T-helper 2 cell treated with Interferon-gamma antibody and Interleukin-4, amounts not matched to agents 100 ng/mL and 5 ng/mL, for 36 hours (primary cell): Measurements from ENCODE around the gene NLGN2. TPM values are rescaled to one million over a fixed set of nuclear protein-coding genes. Genes with fewer than 3 reads are reported as not detected.

Experiments
- intact Hi-C: fragments of 100-400 bp; cut with micrococcal nuclease; formaldehyde crosslinking; loops from one replicate; pipeline ENCODE4 v1.15.1; 2023
- total RNA-seq: library from RNA; stranded (reverse); gene quantifications from 2 replicates; pipeline ENCODE4 v1.2.3, GENCODE V29; 2022

NLGN2 gene
- total RNA-seq, 1 donor from 2014 or later: 1.2 TPM

DNA sequence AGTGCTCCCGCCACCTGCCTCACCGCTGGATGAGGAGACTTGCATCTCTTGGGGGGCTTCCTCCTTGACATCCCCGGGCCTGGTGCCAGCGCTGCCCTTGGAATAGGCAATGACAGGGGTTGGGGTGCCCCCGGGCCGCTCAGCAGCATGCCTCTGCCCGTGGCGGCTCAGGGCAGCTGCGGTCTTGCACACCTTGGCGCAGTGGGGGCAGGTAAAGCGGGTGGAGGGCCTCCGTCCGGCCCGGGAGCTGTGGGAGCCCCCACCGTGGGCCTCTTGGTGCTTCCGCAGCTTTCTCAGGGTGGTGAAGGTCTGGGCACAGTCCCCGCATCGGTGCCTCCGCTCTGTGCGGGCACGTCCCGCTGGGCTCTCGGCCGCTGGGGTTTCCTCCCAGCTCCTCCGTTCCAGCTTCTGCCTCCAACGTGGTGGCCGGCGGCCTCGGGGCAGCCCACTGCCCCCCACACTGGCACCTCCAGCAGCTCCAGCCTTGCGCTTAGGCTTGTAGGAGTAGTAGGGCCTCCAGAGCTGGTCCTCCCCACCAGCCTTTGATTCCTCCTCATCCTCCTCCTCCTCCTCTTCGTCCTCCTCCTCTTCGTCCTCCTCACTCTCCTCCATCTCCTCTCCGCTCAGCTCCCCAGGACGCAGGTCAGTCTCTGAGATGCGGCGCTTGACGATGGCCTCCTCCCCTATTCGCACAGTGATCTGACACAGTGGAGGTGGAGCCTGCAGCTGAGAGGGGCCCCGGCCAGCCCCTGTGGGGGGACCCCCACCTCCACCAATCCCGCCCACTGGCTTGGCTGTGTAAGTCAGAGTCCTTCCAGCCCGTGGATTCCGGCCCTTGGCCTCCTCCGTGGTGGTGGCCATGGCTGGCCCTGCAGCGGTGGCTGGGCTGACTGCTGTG lies 55.1 kb downstream of the NLGN2 start:
- intact Hi-C loops: no loop called here

DNA sequence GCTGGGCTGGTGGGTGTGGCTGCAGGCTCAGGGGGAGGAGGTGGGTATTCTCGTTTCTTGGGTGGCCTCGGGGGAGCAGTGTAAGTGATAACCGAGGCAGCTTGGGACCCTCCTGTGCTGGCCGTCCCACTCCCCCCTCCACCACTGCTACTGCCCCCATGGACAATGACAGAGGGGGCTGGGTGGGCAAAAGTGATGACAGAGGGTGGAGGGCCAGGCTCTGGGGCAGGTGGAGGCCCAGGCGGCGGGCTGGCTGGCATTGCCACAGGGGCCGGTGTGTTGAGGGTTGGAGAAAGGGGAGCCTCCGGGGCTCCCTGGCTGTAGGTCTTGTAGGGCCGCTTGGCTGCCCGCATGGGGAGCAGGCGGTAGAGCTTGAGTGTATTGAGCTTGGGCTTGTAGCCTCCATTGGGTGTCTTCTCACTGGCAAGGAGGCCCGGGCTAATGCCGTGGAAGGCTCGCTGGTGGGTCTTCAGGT lies 55.8 kb downstream of the NLGN2 start:
- intact Hi-C loops: no loop called here

DNA sequence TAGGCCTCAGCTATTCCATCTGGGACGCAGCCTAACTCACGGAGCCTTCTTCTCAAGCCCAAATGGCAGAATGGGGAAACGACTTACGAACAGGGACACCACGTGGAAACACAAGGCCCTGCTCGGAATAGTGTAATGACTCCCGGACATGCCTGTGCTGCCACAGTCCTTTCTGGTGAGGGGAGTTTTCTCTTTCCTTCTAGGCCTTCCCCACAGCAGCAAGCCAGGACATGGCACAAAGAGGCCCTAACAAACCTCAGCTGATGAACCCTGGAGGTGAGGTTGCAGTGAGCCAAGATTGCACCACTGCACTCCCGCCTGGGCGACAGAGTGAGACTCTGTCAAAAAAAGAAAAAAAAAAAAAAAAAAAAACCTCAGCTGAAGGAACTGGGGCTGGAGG lies 56.4 kb downstream of the NLGN2 start:
- intact Hi-C loops: no loop called here

DNA sequence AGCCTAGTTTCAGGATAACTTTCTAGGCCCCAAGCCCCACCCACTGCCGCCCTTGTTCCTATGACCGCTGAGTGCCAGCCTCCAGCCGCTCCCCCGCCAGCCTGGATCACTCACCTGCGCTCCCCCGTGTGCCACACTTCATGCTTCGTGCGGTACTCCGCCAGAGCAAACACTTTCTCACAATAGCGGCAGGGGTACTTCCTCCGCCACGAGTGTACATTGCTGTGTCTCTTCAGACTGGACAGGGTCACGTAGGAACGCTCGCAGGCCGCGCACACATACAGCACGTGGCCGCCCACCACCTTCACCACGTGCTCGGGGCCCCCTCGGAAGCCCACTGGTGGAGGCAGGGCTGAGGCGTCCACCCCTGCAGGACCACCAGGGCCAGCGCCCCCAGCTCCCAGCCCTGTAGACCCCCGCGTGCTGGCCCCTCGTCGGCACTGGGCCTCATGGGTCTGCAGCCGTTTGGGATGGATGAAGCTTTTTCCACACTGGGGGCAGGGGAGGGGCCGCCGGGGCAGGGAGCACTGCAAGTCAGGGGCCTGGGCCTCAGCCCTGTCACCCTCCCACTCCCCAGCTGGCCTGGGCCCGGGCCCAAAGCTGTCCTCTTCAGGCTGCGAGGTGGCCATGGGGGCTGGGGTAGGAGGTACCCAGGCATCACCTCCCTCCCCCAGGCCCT lies 58.1 kb downstream of the NLGN2 start:
- intact Hi-C loops: no loop called here

DNA sequence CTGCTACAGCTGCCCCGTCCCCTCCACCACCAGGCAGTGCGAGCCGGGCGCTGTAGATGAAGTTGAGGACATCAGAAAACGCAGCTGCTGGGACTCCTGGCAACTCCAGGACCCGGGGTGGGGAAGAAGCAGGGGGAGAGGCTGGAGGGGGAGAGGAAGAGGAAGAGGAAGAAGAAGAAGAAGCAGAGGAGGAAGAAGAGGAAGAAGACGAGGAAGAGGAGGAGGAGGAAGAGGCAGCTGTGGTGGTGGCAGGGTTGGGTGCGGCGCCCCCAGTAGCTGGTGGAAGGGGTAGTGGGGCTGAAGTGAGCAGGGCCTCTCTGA lies 58.6 kb downstream of the NLGN2 start:
- intact Hi-C loops: no loop called here

DNA sequence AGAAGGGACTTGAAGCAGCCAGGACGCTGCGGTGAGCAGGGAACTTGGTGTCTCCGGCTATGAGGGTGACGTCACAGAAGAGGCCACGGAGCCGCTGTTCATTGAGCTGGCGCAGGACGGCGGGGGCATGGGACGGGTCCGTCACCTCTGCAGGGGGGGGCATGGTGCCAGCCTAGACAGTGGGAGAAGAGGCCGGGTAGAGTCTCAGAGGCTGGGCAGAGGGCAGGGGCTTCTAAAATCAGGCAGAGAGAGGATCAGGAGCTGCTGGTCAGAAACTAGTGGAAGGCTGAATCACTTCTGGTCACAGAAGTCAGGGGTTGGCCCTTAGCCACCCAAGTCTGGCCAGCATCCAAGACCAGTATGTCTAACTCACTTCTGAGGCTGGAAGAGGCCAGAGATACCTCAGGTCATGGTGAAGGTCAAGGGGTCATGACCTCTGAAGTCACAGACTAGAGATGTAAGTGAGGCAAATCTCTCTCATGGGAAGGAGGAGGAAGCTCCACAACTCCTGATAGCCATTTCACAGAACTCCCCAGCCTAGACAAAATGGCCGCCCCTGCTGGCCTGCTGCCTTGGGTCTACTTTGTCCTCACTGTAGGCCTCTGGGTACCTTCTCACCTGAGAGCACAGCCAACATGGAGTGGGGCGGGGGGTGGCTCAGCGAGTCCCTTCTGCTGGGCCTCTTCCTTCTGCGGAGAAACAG lies 59.1 kb downstream of the NLGN2 start:
- intact Hi-C loops: no loop called here

DNA sequence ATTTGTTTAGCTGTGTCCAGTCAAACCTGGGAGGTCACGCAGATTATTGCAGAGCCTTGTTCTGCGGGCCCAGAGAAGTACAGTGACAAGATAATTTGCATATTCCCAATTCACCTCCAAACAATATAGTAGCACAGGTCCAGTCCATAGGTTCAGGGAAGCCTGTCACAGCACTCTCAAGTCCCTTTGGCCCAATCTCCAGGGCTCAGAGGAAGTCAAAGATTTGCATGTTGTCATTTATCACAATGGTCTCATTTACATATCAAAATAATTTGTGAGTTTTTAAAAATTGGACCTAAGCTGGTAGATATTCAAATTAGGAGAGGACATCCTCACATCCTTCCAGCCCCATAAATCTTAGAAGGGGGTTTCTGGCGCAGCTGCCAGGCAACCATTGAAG lies 59.9 kb downstream of the NLGN2 start:
- intact Hi-C loops: no loop called here

DNA sequence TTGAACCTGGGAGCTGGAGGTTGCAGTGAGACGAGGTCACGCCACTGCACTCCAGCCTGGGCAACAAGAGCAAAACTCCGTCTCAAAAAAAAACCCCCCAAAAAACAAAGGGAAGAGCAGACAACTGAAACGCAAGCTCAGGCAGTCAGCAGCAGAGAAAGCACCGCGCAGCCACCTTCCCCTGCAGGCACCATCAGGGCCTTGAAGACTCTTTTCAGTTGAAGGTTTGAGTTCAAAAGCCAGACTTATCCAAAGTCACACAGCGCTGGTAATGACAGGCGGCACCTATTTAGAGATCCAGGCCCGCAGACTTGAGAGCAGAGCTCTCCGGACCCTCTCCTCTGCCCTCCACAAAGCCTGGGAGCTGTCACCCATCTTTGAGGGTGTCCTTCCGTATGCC lies 60.6 kb downstream of the NLGN2 start:
- intact Hi-C loops: no loop called here

DNA sequence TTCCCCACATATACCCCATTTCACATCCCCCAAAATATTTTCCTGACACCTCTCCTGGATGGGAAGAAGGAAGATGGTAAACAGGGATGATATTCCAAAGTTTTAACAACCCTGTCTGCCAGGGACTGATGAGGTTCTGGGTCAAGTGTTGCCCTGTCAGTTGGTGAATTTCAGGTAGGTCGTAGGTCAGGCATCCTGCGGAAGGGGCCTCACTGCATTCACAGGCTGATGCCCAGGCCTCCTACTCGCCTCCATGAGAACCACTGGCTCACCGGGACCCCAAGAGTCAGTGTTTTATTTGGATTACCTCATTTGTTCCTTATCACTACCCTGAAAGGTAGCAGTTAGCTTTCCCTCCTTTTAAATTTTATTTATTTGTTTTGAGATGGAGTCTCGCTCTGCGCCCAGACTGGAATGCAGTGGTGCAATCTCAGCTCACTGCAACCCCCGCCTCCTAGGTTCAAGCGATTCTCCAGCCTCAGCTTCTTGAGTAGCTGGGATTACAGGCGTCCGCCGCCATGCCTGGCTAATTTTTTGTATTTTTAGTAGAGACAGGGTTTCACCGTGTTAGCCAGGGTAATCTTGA lies 61.3 kb downstream of the NLGN2 start:
- intact Hi-C loops: no loop called here

Other genes starting within 250 kb of the NLGN2 start
- 0.91 and 1.8 TPM in 2 replicates for gene ASGR1, start 228.5 kb upstream of the NLGN2 start, total RNA-seq
- 9.1 and 9.6 TPM in 2 replicates for gene DLG4, start 188.0 kb upstream of the NLGN2 start, total RNA-seq
- gene ACADVL, start 187.9 kb upstream of the NLGN2 start, total RNA-seq: 340 and 346 TPM in 2 replicates
- gene DVL2, start 173.3 kb upstream of the NLGN2 start, total RNA-seq: 46.4 and 51.1 TPM in 2 replicates
- gene PHF23, start 168.4 kb upstream of the NLGN2 start, total RNA-seq: 53.4 and 55.1 TPM in 2 replicates
- 223 and 242 TPM in 2 replicates for gene GABARAP, start 165.4 kb upstream of the NLGN2 start, total RNA-seq
- gene CTDNEP1, start 156.1 kb upstream of the NLGN2 start, total RNA-seq: 170 and 179 TPM in 2 replicates
- 56.5 and 57.8 TPM in 2 replicates for gene ELP5, start 155.6 kb upstream of the NLGN2 start, total RNA-seq
- gene CLDN7, start 145.4 kb upstream of the NLGN2 start, total RNA-seq: 0.32 and 0.39 TPM in 2 replicates
- 0.07 TPM in 1 of 2 replicates, not detected in the other for gene SLC2A4, start 126.1 kb upstream of the NLGN2 start, total RNA-seq
- 1.3 and 1.4 TPM in 2 replicates for gene YBX2, start 113.2 kb upstream of the NLGN2 start, total RNA-seq
- gene EIF5A, start 100.2 kb upstream of the NLGN2 start, total RNA-seq: 709 TPM in 2 replicates
- 78.5 and 83.2 TPM in 2 replicates for gene GPS2, start 92.5 kb upstream of the NLGN2 start, total RNA-seq
- 38.5 and 44.1 TPM in 2 replicates for gene NEURL4, start 78.5 kb upstream of the NLGN2 start, total RNA-seq
- 580 and 590 TPM in 2 replicates for gene ACAP1, start 71.3 kb upstream of the NLGN2 start, total RNA-seq
- 8.2 TPM in 2 replicates for gene KCTD11, start 55.7 kb upstream of the NLGN2 start, total RNA-seq
- not detected in 2 replicates for gene TMEM95, start 52.7 kb upstream of the NLGN2 start, total RNA-seq
- 1.2 and 1.4 TPM in 2 replicates for gene TNK1, start 26.8 kb upstream of the NLGN2 start, total RNA-seq
- gene PLSCR3, start 13.3 kb upstream of the NLGN2 start, total RNA-seq: 141 and 147 TPM in 2 replicates
- gene TMEM256, start 3.7 kb upstream of the NLGN2 start, total RNA-seq: 54.3 and 56.3 TPM in 2 replicates
- not detected in 2 replicates for gene SPEM1, start 12.5 kb downstream of the NLGN2 start, total RNA-seq
- not detected in 2 replicates for gene SPEM2, start 17.8 kb downstream of the NLGN2 start, total RNA-seq
- gene SPEM3, start 21.0 kb downstream of the NLGN2 start, total RNA-seq: not detected in 2 replicates
- 14.4 TPM in 2 replicates for gene TMEM102, start 27.6 kb downstream of the NLGN2 start, total RNA-seq
- 5.6 and 5.8 TPM in 2 replicates for gene FGF11, start 31.7 kb downstream of the NLGN2 start, total RNA-seq
- 11.0 and 11.4 TPM in 2 replicates for gene CHRNB1, start 37.2 kb downstream of the NLGN2 start, total RNA-seq
- 21.6 and 22.3 TPM in 2 replicates for gene ZBTB4, start 71.8 kb downstream of the NLGN2 start, total RNA-seq
- gene SLC35G6, start 73.6 kb downstream of the NLGN2 start, total RNA-seq: not detected in 2 replicates
- 192 and 200 TPM in 2 replicates for gene POLR2A, start 76.5 kb downstream of the NLGN2 start, total RNA-seq
- gene TNFSF12, start 141.2 kb downstream of the NLGN2 start, total RNA-seq: 66.6 and 67.0 TPM in 2 replicates
- 3.2 TPM in 2 replicates for gene TNFSF13, start 150.9 kb downstream of the NLGN2 start, total RNA-seq
- gene SENP3, start 154.1 kb downstream of the NLGN2 start, total RNA-seq: 50.9 and 55.3 TPM in 2 replicates
- 8.3 and 9.4 TPM in 2 replicates for gene CD68, start 171.8 kb downstream of the NLGN2 start, total RNA-seq
- gene MPDU1, start 176.0 kb downstream of the NLGN2 start, total RNA-seq: 79.6 and 79.9 TPM in 2 replicates
- 0.25 and 0.50 TPM in 2 replicates for gene SOX15, start 182.2 kb downstream of the NLGN2 start, total RNA-seq
- gene FXR2, start 207.1 kb downstream of the NLGN2 start, total RNA-seq: 30.3 and 31.7 TPM in 2 replicates
- 17.8 and 18.2 TPM in 2 replicates for gene SAT2, start 220.0 kb downstream of the NLGN2 start, total RNA-seq
- not detected in 2 replicates for gene SHBG, start 222.3 kb downstream of the NLGN2 start, total RNA-seq
- 0.16 and 0.25 TPM in 2 replicates for gene ATP1B2, start 243.1 kb downstream of the NLGN2 start, total RNA-seq